HL-60 (cell line): ENCODE results near the gene PTPRN2.

ENCODE experiments used
- DNase-seq, 2 experiments: peaks; one replicate each; pipeline ENCODE4 v3.0.0-alpha.2; 2010 to 2020; ENCODE audit warnings: low read depth in 1 of 2, low spot score in 1 of 2
- H3K27ac ChIP-seq: fragments of 250-450 bp; sonication (Bioruptor Pico); replicated peaks from 2 replicates; pipeline ENCODE4 v1.5.1; 2020; ENCODE audit warnings: mild to moderate bottlenecking, moderate library complexity
- H3K27me3 ChIP-seq: fragments of 250-450 bp; sonication (Bioruptor Pico); 2 replicates; pipeline ENCODE4 v1.5.1; 2021; ENCODE audit warnings: mild to moderate bottlenecking, moderate library complexity; ENCODE audit not compliant: insufficient read depth, poor library complexity, severe bottlenecking
- H3K4me3 ChIP-seq: replicated peaks from 2 replicates; pipeline ENCODE4 v1.5.1; 2011; ENCODE audit warnings: mild to moderate bottlenecking, control low read depth, low read length; ENCODE audit not compliant: insufficient read depth
- GABPA ChIP-seq: IDR thresholded peaks from 2 replicates; pipeline ENCODE4 v1.6.1; 2012; ENCODE audit warnings: low read depth
- POLR2AphosphoS5 ChIP-seq: IDR thresholded peaks from 2 replicates; pipeline ENCODE4 v1.6.1; 2012; ENCODE audit warnings: low read depth
- SPI1 ChIP-seq: IDR thresholded peaks from 2 replicates; pipeline ENCODE4 v1.6.1; 2012; ENCODE audit warnings: low read depth, mild to moderate bottlenecking, borderline replicate concordance
- TF ChIP-seq, protein P1 (sequence below): IDR thresholded peaks from 2 replicates; pipeline ENCODE4 v1.6.1; 2012; ENCODE audit warnings: low read depth; ENCODE audit not compliant: insufficient replicate concordance
- TF ChIP-seq, protein P2 (sequence below): IDR thresholded peaks from one replicate; pipeline ENCODE4 v1.5.1; 2011; ENCODE audit warnings: low read length, control low read depth, inconsistent platforms; ENCODE audit not compliant: insufficient read depth

Gene PTPRN2

DNA sequence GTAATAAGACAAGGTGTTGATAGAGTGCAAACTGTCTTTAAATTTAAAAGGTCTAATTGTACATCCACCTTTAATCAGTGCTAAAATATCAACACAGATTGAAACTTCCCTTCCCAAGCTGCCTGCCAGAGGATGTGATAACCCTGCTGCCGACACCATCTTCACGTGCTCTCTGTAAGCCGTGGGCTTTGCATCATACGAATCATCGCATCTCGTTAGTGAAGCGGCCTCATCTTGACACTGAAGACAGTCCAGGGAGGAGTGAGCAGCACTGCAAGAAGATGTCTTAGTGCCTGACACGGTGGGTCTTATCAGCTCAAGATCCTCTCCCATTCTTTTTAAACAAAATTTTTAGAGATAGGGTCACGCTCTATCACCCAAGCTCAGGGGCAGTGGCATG, 518.8 kb downstream of the PTPRN2 start:
- Histone ChIP-seq H3K4me3 (no peak overlapping the region), H3K27ac (no peak overlapping the region), H3K27me3 (no peaks in the 10 kb centered on the region)
- no peak for DNase-seq
- no peak for TF ChIP-seq SPI1
- no peak for TF ChIP-seq POLR2AphosphoS5
- TF ChIP-seq, protein P1, sequence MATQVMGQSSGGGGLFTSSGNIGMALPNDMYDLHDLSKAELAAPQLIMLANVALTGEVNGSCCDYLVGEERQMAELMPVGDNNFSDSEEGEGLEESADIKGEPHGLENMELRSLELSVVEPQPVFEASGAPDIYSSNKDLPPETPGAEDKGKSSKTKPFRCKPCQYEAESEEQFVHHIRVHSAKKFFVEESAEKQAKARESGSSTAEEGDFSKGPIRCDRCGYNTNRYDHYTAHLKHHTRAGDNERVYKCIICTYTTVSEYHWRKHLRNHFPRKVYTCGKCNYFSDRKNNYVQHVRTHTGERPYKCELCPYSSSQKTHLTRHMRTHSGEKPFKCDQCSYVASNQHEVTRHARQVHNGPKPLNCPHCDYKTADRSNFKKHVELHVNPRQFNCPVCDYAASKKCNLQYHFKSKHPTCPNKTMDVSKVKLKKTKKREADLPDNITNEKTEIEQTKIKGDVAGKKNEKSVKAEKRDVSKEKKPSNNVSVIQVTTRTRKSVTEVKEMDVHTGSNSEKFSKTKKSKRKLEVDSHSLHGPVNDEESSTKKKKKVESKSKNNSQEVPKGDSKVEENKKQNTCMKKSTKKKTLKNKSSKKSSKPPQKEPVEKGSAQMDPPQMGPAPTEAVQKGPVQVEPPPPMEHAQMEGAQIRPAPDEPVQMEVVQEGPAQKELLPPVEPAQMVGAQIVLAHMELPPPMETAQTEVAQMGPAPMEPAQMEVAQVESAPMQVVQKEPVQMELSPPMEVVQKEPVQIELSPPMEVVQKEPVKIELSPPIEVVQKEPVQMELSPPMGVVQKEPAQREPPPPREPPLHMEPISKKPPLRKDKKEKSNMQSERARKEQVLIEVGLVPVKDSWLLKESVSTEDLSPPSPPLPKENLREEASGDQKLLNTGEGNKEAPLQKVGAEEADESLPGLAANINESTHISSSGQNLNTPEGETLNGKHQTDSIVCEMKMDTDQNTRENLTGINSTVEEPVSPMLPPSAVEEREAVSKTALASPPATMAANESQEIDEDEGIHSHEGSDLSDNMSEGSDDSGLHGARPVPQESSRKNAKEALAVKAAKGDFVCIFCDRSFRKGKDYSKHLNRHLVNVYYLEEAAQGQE, result no peak
- no peak for TF ChIP-seq GABPA
- TF ChIP-seq, protein P2, sequence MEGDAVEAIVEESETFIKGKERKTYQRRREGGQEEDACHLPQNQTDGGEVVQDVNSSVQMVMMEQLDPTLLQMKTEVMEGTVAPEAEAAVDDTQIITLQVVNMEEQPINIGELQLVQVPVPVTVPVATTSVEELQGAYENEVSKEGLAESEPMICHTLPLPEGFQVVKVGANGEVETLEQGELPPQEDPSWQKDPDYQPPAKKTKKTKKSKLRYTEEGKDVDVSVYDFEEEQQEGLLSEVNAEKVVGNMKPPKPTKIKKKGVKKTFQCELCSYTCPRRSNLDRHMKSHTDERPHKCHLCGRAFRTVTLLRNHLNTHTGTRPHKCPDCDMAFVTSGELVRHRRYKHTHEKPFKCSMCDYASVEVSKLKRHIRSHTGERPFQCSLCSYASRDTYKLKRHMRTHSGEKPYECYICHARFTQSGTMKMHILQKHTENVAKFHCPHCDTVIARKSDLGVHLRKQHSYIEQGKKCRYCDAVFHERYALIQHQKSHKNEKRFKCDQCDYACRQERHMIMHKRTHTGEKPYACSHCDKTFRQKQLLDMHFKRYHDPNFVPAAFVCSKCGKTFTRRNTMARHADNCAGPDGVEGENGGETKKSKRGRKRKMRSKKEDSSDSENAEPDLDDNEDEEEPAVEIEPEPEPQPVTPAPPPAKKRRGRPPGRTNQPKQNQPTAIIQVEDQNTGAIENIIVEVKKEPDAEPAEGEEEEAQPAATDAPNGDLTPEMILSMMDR, result no peak

DNA sequence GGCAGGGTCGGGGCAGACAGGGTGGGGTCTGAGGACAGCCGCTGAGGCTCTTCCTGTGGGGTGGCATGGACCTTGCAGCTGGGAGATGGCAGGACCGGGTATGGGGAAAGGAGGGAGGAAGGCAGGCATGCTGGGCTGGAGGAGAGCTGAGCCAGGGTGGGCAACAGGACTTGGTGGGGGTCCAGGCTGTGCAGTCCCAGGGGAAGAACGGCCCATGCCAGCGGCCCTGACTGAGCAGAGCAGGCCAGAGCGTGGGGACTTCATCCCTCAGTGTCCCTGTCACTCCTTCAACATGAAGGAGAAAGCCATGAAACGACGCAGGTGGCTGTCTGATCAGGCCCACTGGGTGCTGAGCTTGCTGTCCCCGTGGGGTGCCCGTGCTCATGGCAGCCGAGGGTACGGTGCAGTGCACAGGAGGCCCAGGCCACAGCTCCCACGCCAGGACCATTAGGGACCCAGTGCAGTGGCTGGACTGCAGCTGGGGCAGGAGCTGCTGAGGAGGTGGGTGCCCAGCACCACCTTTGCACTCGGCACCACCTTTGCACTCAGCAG, 519.6 kb downstream of the PTPRN2 start:
- TF ChIP-seq POLR2AphosphoS5 (no peak), SPI1 (no peak), GABPA (no peak)
- TF ChIP-seq, protein P1, result no peak
- TF ChIP-seq, protein P2, result no peak
- no peaks in the 10 kb centered on the region for H3K27me3 ChIP-seq
- H3K4me3 ChIP-seq, result no peak overlapping the region
- no peak for DNase-seq
- H3K27ac ChIP-seq, result no peak overlapping the region

DNA sequence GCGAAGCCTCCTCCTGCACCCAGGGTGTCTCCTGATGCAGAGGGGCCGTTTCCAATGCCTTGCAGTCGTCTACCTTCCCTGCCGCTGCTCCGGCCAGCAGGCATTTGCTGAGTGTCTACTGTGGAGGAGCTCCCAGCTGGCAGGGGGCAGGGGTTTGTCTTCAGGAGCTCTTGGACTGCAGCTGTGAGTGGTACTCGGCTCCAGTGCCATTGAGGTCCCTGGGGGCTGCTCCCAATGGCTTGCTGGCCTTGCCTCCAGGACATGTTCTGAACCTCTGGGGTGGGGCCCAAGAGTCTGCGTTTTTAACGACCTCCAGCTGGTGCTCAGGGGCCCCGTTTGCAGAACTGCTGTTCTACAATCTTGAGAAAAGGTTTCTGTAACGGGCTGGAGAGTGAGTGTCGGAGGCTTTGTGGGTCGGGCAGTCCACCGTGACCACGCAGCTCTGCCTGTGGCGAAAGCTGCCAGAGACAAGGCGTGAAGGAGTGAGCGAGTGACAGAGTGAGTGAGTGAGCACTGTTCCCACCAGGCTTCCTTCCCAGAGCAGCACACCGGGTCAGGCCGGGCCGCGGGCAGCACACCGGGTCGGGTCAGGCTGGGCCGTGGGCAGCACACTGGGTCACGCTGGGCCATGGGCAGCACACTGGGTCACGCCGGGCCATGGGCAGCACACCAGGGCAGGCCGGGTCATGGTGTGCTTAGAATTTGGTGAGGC, 520.2 kb downstream of the PTPRN2 start:
- no peaks in the 10 kb centered on the region for H3K27me3 ChIP-seq
- H3K4me3 ChIP-seq, result no peak overlapping the region
- TF ChIP-seq SPI1, result no peak
- no peak for TF ChIP-seq POLR2AphosphoS5
- TF ChIP-seq, protein P1, result no peak
- TF ChIP-seq, protein P2, result no peak
- TF ChIP-seq GABPA, result no peak
- DNase-seq, result no peak
- no peak overlapping the region for H3K27ac ChIP-seq
